ENCODE measurements around the gene HOOK2. TPM values are rescaled to one million over a fixed set of nuclear protein-coding genes. Genes with fewer than 3 reads are reported as not detected.

HOOK2 gene
- total RNA-seq, 1 donor from 2014 or later, result 39.6 TPM

DNA sequence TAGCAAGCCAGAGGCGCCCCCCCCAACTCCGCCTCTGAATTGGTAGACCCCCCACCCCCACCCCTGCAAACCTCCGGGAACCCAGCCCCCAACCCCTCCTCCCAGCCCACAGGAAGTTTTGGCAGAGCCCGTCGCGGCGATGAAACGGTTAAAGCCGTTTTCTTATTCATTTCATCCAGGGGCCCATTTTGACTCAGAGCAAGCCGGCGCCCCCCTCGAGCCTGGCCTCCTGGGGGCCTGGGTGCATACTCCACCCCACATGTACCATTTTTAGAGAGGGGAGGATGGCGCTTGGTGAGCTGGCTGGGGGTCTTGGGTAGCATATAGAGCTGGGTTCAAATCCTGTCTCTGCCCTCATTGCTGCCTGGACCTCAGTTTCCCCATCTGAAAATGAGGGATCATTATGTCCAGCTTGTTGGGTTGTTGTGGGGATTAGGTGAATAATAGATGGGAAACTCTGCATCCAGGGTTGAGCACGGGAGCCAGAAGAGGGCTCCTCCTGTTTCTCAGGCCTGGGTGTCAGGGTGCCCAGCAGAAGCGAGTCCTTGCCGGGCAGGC, 8.0 kb upstream of the HOOK2 start:
- no peak for DNase-seq (ENCODE audit: low read depth)

DNA sequence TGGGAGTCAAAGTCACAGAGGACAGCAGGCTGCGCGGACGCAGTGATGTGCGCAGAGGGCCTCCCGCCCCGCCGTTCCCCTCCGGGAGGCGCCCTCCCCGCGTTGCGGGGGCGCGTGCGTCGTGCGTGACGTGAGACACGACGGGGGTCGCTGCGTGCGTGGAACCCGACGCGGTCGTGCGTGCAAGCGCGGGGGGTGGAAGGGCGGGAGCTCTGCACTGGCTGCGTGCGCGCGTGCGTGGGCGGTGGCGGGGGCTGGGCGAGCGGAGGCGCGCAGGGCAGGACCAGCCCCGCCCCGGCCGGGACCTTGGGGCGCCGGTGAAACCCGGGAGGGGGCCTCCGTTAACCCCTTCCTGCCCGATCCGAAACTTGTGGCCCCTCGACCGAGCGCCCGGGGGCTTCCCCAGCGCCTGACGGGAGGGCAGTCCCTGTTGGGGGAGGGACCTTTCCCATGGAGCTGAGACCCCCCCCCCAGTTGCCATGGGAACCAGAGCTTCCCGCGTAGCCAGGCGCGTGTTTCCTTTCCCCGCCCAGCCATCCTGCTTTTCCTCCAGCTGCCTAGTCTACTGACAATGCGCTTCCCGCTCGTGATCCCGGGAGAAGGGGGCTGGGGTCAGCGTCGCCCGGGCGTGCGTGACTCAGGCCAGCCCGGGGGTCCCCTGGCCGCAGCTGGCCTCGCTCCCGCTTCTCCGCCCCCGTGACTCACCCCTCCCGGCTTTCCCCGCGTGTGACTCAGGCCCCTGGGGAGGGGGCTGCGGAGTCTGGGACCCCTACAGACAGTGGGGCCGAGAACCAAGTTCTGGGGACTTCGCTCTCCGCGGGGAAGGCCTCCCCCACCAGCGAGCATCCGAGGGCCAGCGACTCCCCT, 7.3 kb upstream of the HOOK2 start:
- peak; percentile 79 for DNase-seq (ENCODE audit: low read depth)

DNA sequence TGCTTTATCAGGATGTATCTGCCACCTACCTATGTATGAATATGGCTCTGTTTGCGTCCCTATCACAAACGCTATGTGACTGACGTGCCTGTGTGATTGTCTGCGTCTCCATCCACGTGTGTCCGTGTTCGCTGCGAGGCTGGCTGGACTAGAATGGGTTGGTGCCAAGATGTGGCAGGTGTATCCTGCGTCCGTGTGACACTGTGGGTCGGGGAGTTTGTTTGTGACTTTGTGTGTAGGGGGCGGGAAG, 6.7 kb upstream of the HOOK2 start:
- DNase-seq (ENCODE audit: low read depth), result no peak

DNA sequence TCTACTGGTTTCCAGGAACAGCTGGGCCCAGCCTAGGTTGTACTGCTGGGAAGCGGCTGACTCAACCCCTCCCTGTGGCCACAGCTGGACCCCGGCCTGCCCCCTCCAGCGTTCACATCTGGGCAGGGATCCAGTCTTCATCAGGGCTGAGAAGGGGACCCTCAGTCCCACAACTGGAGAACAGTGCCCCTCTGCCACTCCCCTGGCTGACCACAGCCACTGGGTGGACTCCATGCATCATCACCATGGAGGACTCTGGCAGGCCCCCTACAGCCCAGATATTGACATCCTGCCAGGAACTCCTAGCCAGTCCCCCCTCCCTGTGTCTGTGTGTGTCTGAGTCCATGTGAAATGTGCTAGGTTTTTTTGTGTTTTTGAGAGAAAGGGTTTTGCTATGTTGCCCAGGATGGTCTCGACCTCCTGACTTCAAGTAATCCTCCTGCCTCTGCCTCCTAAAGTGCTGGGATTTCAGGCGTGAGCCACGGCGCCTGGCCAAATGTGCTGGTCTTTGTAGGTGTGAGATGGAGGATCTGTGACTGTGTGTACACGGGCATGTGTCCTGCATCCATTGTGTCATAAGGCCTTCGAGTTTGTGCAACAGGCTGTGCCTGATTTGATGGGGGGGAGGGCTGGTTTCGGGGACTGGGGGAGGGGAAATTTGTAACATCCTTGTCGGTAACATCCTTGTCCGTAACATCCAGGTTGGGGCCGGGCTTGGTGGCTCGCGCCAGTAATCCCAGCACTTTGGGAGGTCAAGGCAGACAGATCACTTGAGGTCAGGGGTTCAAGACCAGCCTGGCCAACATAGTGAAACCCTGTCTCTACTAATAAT, 4.0 kb upstream of the HOOK2 start:
- peak; percentile 86 for DNase-seq (ENCODE audit: low read depth)

DNA sequence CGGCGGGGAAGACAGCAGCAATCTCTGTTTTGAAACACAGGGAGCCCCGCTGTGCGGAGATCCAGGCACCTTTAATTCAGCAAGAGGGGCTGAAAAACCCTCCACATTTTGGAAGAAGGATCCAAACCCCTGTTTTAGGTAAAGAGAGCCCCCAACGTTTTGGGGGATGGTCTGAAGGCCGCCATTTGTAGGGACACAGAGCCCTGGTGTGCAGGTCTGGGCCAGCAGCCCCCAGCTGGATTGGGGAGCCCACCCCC, 3.5 kb upstream of the HOOK2 start:
- DNase-seq (ENCODE audit: low read depth), result no peak

DNA sequence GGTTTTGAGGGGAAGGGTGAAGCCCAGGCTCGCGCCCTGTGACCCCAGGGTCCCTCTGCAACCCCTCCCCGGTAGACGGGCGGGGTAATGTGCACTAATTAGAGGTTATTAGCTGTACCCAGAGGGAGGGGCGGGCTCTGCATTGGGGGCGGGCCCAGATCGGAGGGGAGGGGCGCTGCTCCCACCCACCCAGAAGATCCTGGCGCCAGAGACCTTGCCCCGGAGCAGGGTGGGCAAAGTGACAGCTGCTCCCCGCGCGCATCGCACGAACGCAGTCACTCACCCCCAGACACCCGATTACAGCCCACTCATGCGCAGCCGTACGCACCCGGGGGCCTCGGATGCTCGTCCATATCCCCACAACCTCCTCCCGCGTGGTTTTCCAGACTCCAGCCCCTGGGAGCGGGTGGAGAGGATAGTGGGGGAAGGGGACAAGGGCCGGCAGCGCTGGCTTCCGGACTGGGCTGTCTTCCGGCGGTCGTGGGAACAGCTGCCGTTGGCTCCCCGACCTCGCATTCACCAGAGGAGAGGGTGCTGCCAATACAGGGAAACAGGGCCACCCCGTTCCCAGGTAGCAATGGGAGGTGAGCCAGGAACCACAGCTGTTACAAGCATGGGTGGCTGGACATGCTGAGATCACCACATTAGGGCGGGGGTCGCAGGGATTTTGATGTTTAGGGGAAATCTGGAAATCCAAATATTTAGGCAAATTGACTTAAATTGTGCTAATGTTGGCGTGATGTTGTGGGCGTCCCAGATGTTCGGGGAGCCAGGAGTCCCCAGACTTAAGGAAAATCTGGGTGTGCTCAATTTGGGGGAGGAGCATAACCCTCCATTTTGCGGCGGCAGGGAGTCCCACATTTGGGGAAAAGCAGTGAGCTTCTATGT, 2.9 kb upstream of the HOOK2 start:
- peak; percentile 92 for DNase-seq (ENCODE audit: low read depth)

DNA sequence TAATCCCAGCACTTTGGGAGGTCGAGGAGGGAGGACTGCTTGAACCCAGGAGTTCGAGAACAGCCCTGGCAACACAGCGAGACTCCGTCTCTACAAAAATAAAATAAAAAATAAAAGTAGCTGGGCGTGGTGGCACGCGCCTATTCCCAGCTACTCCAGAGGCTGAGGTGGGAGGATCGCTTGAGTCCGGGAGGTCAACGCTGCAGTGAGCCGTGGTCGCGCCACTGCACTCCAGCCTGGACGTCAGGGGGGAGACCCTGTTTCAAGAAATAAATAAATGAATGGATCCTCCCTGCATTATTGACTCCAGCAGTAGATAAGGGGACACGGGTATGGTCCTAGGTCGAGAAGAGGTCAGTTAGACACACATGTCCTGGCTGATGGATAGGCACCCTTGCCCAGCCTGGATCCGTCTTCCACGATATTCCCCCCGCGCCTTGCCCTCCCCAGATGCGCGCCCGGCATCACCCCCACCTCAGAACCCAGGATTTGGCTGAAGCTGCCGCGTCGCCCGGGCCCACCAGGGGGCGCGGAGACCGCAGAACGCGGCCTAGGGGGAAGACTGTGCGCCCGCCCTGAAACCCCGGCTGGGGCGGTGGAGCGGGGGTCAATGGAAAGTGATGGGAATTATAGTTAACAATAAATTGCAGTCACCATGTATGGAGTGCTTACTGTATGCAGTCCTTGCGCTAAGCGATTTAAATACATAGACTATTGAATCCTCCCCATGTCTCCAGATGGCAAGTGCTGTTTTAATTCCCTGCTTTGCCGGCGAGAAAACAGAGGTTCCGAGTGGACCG, 2.1 kb upstream of the HOOK2 start:
- peak; percentile 84 for DNase-seq (ENCODE audit: low read depth)

DNA sequence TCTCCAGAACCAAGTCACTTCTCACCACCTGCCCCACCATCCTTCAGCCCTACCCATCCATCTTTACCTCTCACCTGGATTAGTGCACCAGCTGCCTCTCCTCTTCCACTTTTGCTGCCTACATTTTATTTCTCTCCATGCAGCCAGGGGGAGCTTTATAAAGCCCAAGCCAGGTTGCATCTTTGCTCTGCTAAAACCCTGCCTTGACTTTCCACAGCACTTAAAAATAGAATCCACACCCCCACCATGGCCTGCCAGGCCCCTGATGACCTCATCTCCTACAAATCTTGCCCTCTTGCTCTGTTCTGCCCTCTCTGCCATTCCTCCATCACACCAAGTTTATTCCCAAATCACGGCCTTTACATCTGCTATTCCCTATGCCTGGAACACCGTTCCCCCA, 1.8 kb downstream of the HOOK2 start:
- DNase-seq (ENCODE audit: low read depth), result peak; percentile 90

DNA sequence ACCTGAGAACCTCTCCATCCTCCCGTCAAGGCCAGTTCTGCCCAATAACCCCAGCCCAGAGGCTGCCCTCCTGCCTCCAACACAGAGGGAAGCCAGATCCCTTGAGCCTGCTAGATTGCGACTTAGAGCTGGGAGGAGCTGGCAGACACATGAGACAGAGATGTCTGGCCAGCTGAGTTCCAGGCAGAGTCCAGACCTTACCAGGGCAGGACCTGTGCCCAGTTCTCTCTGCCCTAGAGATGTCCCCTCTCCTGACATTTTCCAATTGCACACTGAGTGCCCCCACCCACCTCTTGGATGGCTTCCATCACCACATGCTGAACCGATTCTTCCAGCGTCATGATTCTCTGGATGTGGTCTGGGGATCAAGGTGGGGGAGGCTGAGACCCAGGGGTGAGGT, 3.0 kb downstream of the HOOK2 start:
- DNase-seq (ENCODE audit: low read depth), result no peak

DNA sequence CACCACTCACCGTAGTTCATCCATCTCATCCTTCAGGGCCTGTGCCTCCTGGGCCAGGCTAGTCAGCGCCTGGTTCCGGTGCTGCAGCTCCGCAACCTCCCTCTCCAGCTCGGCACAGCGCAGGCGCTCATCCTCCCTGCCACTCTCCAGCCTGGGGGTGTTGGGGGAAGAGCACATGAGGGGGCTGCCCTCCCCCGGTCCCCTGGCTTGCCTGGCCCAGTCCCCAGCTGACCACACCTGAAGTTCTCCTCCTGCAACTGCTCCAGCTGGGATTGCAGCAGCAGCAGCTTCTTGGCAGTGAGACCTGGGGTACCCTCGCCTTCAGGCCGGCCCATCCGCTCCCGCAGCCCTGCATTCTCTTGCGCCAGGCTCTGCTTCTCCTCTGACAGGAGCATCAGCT, 4.4 kb downstream of the HOOK2 start:
- DNase-seq (ENCODE audit: low read depth), result no peak

DNA sequence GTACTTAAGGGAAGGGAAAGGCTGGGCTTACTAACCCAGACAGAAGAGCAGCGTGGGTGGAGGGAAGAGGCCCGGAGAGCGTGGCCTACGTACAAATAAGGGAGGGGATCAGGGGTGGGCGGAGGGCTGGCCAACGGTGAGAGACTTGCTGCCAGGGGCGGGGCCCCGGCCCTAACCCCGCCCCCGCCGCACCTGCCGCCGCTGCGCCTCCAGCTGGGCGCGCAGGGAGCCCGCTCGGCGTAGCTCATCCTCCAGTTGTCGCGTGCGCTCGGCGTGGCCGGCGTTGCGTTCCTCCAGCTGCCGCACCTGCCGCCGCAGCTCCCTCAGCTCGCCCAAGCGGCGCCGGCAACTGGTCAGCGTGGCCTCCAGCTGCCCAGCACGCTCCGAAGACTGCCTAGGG, 5.7 kb downstream of the HOOK2 start:
- DNase-seq (ENCODE audit: low read depth), result no peak

DNA sequence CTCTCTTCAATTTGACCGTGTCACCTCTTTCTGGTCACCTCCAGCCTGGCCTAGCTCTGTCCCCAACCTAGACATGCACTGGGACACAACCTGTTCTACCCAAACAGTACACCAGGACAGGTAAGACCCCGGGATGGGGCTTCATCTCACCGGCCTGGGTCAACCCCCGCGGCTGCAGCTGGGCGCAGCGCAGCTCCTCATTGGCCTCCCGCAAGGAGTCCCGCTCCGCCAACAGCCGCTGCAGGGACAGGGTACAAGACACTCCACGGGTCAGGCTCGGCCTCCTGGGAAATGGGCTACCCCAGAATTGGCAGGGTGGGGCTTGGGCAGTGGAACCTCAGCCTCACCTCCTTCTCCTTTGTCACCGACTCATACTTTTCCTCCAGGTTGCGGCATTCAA, 7.7 kb downstream of the HOOK2 start:
- no peak for DNase-seq (ENCODE audit: low read depth)

DNA sequence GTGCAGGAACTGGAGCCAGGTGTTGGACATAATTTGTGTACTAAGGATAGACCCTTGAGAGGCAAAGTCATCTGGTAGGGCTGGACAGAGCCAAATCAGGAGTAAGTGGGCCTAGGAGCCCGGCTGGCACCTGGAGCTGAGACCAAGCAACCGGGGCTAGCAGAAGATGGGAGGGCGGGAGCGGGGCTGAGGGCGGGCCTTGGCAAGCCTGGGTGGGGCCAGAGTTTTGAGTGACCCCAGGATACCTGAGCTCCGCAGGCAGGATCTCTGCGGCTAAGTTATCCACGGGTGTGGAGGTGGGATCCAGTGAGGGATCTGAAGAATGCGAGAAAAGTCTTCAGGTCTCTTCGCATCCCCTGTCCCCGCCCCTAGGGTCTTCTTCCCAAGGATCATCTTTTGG, 8.2 kb downstream of the HOOK2 start:
- no peak for DNase-seq (ENCODE audit: low read depth)

DNA sequence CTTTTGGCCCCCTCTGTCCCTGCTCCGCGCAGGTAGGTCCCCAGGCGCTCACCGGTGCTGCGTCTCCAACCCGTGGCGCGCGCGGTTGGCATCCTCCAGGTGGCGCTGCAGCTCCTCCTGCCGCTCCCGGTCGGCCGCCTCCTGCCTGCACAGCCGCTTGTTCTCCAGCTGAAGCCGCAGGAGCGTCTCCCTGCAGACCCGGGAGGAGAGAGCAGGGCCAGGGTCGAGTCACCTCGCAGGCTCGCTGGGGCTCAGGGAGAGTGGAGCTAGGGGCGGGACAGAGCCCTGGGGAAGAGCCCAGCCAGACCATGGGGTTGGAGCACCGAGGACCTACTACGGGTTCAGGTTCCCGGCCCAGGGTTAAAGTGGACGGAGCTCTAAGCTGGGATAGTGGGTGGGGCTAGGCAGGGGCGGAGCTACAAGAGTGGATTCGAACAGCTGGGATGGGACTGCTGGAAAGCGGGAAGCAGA, 9.3 kb downstream of the HOOK2 start:
- DNase-seq (ENCODE audit: low read depth), result peak; percentile 87

DNA sequence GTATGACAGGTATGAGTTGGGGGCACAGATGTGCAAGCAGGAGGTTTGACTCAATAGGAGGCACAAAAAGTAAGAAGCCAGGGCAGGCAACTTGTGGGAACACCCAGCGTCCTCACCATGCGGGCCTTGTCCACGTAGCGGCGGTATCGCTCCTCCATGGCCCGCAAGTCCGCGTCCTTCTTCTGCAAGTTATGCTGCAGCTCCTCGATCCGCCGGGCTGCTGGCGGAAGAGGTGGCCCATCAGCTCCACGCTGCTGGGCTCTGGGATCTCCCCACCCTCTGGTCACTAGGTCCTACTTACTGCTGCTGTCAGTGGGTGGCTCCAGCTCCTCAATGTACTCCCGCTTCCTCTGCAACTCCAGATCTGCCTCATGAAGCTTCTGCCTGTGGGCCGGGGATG, 10.7 kb downstream of the HOOK2 start:
- DNase-seq (ENCODE audit: low read depth), result no peak

DNA sequence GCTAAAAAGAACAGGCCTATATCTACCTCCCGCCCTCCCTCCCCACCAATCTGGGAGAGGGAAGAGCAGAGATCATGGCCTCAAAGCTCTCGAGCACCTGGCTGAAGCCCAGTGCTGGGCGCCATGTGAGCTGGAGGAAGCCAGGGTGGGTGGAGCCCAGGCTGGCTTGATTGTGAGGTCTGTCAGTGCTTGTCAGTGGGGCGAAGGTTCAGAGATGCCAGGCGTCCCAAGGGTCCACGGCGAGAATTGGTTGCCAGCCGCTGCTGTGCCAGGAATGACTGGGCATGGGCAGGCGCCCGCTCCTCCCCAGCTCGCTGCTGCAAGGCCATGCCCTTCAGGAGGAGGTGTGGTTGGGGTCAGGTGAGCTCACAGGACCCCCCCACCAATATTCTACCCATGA, 12.3 kb downstream of the HOOK2 start:
- no peak for DNase-seq (ENCODE audit: low read depth)

DNA sequence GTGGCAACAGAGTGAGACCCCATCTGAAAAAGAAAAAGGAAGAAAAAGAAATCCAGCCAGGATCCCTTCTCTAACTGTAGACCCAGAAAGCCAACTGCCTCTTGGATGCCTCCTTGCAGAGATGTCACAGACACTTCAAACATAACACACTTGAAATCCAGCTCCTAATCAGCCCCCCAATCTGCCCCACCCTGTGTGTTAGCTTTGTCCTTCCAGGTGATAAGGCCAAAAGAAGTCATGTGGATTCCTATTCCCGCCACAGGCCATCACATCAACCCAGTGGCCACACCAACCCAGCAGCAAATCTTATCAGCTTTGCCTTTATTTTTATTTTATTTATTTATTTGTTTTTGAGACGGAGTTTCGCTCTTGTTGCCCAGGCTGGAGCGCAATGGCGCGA, 15.7 kb downstream of the HOOK2 start:
- DNase-seq (ENCODE audit: low read depth), result no peak

DNA sequence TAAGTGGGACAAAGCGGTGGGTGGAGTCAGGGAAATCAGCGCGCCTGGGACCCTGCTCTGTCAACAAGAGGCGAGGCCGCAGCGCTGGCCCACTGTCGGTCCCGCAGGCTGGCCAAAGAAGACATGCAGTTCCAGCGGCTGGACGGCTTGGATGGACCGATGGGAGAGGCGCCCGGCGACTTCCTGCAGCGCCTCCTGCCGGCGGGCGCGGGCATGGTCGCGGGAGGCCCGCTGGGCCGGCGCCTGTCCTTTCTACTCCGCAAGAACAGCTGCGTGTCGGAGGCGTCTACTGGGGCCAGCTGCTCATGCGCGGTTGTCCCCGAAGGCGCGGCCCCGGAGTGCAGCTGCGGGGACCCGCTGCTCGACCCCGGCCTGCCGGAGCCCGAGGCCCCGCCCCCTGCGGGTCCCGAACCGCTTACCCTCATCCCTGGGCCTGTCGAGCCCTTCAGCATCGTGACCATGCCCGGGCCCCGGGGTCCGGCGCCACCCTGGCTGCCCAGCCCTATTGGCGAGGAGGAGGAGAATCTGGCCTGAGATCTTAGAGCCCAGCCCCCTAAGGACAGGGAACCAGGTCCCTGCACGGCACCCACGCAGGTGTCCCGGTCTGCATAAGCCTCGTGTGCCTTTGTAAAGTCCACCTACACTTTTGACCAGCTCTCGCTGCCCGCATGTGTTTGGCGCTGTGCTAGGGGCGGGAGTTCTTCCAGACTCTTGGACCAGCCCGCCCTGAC, 17.6 kb downstream of the HOOK2 start:
- DNase-seq (ENCODE audit: low read depth), result peak; percentile 88

DNA sequence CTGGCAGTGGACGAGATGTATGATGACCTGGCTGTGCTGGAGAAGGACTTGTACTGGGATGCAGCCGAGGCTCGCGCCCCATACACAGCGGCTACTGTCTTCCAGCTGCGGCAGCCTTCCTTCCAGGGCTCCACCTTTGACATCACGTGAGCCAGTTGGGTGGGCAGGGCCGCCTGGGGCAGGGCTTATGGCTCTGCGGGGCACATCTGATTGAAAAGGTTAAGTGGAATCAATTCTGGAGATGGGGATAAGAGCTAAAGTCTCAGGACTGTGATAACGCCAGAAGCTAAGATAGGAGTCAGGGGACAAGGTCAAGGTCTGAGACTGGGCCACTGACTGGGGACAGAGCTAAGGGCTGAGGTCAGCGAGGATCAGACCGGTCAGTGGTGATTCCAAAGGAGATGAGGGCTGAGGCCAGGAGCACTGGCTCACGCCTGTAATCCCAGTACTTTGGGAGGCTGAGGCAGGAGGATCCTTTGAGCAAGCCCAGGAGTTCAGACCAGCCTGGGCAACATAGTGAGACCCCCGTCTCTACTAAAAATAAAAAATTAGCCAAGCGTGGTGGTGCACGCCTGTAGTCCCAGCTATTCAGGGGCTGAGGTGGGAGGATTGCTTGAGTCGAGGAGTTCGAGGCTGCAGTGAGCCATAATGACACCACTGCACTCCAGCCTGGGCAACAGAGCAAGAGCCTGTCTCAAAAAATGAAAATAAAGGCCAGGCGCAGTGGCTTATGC, 19.0 kb downstream of the HOOK2 start:
- DNase-seq (ENCODE audit: low read depth), result no peak

Data from myocyte (in vitro differentiated cells).